ENCODE results near the gene ZMIZ1.

ZMIZ1 gene

DNA sequence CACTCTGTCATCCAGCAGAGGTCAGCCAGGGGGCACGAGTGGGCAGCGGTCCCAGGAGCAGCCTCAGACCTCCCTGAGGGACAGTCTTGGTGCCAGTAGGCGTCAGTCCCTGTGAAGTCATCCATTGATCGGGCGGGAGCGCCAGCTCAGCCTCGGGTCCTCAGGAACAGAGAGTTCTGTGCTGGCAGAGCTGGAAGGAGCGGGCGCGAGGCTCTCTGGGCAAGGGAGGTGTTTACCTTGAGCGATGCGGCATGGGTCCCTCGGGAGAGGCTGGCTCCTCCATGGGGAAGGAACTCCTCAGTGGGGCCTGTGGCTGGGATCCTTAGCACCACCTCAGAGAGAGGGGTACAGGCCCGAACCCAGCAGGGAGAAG lies 177.4 kb downstream of the ZMIZ1 start:
- DNase-seq (ENCODE audit: low read depth): no peak

DNA sequence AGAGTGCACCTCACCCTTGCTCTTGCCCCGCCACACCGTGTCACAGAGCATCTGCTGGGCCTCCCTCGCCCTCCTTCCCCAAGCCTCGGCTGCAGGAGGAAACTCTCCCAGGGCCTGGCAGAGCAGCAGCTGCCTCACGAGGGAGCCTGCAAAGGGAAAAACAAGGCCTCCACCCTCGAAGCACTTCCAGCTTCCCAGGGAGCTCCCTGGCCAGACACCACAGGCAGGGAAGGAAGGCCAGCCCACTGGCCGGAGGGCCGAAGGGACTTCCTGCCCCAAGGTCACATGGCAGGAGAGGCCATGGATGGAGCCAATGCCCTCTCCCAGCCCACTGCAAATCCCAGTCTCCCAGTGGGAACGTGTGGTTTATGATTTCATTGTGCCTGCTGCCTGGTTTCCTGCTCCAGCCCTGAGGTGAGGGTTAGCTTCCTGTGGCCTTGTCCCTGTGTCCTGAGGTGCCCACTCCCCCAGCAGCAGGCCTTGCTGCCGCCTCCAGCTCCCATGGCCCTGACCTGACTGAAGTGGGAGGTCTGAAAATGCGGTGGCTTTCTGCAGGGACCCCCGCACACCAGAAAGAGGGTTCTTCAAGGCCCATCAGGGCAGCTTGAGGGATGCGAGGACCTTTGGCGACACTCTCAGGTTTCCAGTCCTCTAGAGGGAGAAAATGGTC lies 178.0 kb downstream of the ZMIZ1 start:
- no peak for DNase-seq (ENCODE audit: low read depth)

- no peak for DNase-seq (ENCODE audit: low read depth)
Measured at GRCh38 chr10:79247373-79248137, 178.8 kb downstream of the ZMIZ1 start.

- DNase-seq (ENCODE audit: low read depth): no peak
Measured at GRCh38 chr10:79248341-79249185, 179.8 kb downstream of the ZMIZ1 start.

DNA sequence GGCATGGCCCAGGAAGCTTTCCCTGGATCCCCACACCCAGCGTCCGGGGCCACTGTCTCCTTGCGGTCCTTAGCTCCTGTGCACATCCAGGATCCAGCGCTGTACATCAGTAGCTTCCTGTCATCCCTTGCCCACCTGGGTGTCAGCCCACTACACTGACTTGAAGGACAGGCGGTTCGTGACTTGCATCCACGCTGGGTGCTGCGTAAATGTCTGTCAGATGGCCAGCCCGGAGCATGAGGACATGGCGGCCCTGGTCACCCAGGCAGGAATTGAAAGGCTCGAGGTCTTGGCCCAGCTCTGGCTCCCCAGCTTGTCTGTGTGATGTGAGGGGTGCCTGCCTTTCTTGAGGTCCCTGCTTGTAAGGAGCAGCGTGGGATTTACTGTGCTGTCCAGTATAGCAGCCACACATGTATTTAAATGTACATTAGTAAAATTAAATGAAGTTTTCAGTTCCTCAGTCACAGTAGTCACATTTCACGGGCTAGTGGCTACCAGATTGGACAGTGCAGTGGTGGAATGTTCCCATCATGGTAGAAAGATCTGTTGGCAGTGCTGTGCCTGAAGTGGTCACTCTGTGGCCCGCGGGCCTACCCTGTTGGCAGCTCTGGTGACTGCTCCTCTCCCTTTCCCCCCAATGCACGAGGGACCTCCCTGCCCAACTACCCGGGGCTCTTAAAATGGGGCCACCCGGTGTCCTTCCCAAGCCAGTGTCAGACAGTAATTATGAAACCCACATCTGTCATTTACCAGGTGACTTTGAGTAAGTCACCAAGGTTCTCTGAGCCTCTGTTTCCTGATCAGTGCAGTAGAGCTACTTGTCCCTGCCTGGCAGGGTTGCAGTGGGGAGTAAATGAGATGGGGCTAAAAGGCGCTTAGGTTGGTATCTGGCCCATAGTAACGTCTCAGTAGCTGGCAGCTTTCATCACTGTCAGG lies 180.7 kb downstream of the ZMIZ1 start:
- DNase-seq (ENCODE audit: low read depth): no peak

DNA sequence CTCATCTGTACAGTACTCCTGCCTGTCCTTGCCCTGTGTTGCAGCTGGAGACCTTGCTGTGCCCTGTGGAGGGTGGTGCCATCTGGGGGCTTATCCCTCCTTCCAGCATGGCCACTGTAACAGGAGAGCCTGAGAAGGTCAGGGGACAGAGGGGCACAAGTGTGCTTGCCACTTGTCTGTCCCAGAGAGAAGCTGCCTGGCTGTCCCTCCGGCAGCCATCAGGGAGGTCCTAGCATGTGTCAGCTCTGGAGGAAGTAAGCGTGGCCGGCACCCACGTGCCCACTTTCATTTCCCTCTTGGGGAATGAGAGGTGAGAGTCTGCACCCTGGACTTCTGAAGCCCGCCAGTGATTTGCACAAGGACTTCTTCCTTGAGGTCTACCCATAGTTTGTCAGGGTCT lies 181.5 kb downstream of the ZMIZ1 start:
- no peak for DNase-seq (ENCODE audit: low read depth)

DNA sequence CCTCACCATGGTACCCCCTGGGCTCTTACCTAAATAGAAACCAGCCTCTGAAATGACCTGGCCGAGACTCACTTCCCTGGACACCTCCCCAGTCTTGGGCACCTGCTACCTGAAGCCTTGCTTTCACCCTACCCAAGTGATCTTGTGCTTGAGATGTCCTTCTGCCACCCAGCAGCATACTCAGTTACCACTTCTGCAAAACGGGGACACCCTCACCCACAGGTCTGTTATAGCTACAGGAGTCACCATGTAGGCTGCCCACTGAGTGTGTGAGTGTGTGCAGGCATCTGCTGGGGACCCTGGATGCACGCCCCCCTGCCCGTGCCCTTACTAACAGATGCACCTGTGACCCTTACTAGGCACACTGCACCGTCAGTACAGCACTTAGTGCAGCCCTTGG lies 183.7 kb downstream of the ZMIZ1 start:
- no peak for DNase-seq (ENCODE audit: low read depth)

DNA sequence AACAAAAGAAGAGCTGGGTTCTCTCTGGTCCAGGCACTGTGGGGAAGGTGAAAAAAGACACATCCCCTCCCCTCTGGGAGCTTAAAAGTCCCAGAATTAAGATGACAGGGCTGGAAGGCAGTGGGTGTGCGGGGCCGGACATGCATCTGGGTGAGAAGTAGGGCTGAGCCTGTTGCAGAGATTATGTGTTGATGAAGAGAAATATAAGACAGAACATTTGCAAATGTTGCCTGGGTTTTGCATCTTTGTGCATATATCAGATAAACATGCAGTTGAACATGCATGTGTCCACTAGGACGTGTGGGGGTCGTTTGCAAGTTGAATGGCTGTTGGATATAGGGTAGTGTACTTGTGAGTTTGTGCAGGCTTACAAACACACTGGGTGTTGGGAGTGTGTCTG lies 184.2 kb downstream of the ZMIZ1 start:
- DNase-seq (ENCODE audit: low read depth): no peak

DNA sequence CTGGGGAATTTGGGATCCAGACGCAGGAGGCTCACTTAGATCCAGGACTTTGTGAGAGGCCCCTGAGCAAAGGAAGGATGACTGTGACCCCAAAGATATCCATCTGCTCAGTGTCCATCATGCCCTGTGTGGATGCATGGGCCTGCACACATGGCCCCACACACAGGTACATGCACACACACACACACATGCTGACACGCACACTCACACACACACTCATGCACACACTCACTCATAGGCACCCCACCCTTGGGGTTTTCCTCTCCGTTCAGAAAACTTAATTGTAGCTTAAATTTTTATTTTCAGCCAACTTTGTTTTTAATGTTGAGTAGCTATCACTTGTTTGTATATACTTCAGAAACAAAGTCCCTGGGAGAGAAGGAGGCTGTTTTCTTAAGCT lies 184.9 kb downstream of the ZMIZ1 start:
- no peak for DNase-seq (ENCODE audit: low read depth)

DNA sequence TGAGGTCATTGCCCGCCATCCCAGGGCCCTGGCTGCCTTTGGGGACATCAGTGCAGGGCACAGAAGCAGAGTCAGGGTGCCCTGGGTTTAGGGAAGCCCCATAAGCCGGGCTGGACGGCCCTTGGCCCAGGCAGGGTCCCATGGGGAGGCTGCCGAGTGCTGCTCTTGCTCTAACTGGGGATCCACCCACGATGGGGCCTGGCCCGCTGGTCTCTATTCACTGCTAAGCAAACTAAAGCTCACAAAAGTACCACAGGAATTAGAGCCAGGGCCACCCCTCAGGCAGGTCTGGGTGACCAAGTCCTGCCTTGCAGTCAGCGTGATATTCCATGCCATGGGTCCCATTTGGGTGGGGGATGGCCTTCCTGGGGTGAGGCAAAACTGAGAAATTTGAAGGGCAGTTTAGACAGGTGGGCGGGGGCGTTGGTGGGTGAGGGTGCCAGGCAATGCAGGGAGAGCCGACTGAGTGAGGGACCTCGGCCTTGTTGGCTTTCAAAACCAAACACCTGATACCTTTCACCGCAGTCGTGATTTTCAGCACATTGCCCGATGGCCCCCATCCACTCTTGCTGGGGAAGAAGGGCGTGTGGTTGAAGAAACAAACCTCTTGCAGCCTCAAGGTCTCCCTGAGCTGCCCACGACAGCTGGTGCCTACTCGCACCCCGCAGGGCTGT lies 185.7 kb downstream of the ZMIZ1 start:
- DNase-seq (ENCODE audit: low read depth): no peak

- no peak for DNase-seq (ENCODE audit: low read depth)
Measured at GRCh38 chr10:79255007-79255507, 186.3 kb downstream of the ZMIZ1 start.

DNA sequence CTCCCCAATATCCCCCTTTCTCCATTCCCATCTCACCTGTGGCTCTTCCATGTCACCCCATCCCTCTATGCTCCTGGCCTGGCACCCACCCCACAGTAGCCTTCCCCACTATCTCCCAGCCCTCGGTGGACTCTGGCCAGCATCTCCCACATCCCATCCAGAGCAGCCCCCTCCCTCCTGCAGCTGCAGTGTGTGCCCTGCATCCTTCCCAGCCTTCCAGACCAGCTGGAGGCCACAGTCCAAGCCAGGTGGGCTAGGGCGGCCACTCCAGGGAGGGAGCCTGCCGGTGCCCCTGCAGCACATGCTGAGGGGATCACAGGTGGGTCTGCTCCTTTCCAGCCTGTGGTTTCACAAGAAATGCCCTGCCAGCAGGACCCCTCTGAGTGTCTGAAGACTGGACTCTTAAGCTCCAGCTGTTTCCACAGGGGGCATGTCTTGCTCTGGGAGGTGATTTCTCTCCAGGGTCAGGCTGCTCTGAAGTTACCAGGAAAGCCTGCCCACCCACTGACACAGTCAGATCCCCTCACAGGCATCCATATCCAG lies 187.6 kb downstream of the ZMIZ1 start:
- no peak for DNase-seq (ENCODE audit: low read depth)

- DNase-seq (ENCODE audit: low read depth): no peak
Measured at GRCh38 chr10:79258894-79259293, 190.1 kb downstream of the ZMIZ1 start.

DNA sequence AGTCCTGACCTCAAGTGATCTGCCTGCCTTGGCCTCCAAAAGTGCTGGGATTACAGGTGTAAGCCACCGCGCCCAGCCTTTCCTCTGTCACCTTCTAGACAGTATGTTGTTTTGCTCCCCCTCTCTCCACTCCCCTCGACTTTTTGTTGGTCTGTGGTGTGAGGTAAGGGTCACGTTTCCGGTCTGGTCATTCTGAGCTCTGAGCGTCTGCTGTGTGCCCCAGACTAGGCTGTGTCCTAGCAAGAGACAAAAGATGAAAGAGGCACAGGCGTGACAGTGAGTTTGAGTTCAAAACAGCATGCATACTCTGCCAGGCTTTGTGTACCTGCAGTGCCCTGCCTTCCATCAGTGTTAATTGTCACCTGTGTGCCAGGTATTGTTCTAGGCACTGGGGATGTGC lies 191.1 kb downstream of the ZMIZ1 start:
- DNase-seq (ENCODE audit: low read depth): no peak

DNA sequence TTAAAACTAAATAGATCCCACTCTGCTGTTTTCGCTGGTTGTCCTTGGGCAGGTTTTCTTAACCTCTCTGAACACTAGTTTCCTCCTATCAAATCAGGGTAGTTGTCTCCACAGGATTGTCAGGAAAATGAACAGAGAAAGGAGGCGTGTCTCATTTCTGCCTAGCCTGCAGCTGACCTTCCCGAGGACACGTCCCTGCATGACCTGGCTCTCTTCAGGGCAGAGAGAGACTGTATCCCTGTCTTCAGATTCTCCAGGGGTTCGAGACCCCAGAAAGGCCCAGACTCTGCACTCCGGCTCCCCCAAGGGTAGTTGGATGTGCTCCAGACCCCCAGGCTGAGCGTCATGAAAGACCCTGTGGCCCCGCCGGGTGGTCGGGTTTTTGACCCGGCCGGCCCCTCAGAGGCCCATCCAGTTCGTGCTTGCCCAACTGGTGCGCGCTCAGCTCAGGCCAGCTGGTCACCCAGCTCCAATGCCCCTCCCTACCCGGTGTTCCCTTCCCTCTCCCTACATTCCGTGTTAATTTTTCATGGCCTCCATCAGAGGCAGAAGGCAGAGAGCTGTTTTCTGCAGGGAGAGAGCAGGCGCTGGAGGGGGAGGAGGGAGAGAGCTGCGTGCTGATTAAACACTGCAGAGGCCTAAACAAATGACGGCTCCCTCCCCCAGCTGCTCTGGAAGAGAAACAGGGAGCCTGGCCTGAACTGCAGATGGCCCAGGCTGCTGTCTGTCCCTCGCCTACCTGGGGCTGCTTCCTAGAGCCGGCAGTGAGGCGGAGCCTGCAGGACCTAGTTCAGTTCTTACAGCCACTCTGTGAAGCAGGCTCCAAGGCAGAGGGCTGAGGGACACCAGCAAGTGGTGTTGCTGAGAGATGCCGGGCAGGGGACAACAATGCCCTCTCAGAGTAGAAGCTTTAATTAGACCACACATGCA lies 192.3 kb downstream of the ZMIZ1 start:
- no peak for DNase-seq (ENCODE audit: low read depth)

DNA sequence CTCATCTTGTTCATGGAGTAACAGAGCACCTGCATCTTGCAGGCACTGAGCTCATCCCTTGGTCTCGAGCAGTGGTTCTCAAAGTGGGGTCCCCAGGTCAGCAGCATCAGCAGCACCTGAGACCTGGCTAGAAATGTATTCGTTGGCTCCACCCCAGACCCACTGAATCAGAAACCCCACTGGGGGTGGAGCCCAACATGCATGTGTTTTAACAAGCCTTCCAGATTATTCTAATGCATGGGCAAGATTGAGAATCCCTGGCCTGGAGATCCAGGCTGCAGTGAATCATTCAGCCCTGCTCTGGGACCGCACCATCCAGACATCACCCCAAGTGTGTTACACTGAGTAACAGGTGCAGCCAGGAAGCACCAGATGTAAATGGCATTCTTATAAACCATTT lies 193.4 kb downstream of the ZMIZ1 start:
- DNase-seq (ENCODE audit: low read depth): no peak

GRCh38 chr10:79262959-79263746 lies 194.4 kb downstream of the ZMIZ1 start:
- DNase-seq (ENCODE audit: low read depth): no peak

- no peak for DNase-seq (ENCODE audit: low read depth)
Measured at GRCh38 chr10:79263939-79264338, 195.2 kb downstream of the ZMIZ1 start.

GRCh38 chr10:79264942-79265341 lies 196.2 kb downstream of the ZMIZ1 start:
- DNase-seq (ENCODE audit: low read depth): no peak
